ENCODE measurements around the gene NYAP2.

Gene NYAP2

GRCh38 chr2:225415341-225415740 lies 15.8 kb downstream of the NYAP2 start:
- H3K27ac ChIP-seq (ENCODE audit: low read depth, low read length, poor library complexity, severe bottlenecking) = no peak overlapping the region
- TF ChIP-seq EZH2 (IDR thresholded peaks at IDR 0.05; ENCODE audit: borderline replicate concordance, low read length) (no peak), CTCF (IDR thresholded peaks at IDR 0.05; ENCODE audit: low read length) (no peak)
- no peaks in the 10 kb centered on the region for H3F3A ChIP-seq (ENCODE audit: insufficient read depth, low read length)
- H2AFZ ChIP-seq (ENCODE audit: low read length) = no peak overlapping the region
- H3K27me3 ChIP-seq (ENCODE audit: insufficient read depth, low read length) = no peaks in the 10 kb centered on the region
- H3K9ac ChIP-seq (ENCODE audit: low read length) = no peak overlapping the region
- H3K79me2 ChIP-seq (ENCODE audit: insufficient read depth, low read length) = no peaks in the 10 kb centered on the region
- H4K20me1 ChIP-seq (ENCODE audit: insufficient read depth, low read length) = no peaks in the 10 kb centered on the region
- no peaks in the 10 kb centered on the region for H3K4me1 ChIP-seq (ENCODE audit: insufficient read depth, low read length, severe bottlenecking)
- H3K36me3 ChIP-seq (ENCODE audit: insufficient read depth, low read length) = no peaks in the 10 kb centered on the region
- H3K9me3 ChIP-seq (ENCODE audit: low read length) = no peaks in the 10 kb centered on the region
- H3K9me2 ChIP-seq (ENCODE audit: low read depth, low read length) = no peaks in the 10 kb centered on the region
- H3K4me3 ChIP-seq (ENCODE audit: low read depth, low read length, poor library complexity, severe bottlenecking) = no peak overlapping the region
- H3K4me2 ChIP-seq (ENCODE audit: low read length) = no peak overlapping the region

GRCh38 chr2:225415792-225416191 lies 16.3 kb downstream of the NYAP2 start:
- no peaks in the 10 kb centered on the region for H3K27me3 ChIP-seq (ENCODE audit: insufficient read depth, low read length)
- H3F3A ChIP-seq (ENCODE audit: insufficient read depth, low read length) = no peaks in the 10 kb centered on the region
- H3K79me2 ChIP-seq (ENCODE audit: insufficient read depth, low read length) = no peaks in the 10 kb centered on the region
- TF ChIP-seq CTCF (IDR thresholded peaks at IDR 0.05; ENCODE audit: low read length) = no peak
- TF ChIP-seq EZH2 (IDR thresholded peaks at IDR 0.05; ENCODE audit: borderline replicate concordance, low read length) = no peak
- no peaks in the 10 kb centered on the region for H3K36me3 ChIP-seq (ENCODE audit: insufficient read depth, low read length)
- no peaks in the 10 kb centered on the region for H3K4me1 ChIP-seq (ENCODE audit: insufficient read depth, low read length, severe bottlenecking)
- no peaks in the 10 kb centered on the region for H4K20me1 ChIP-seq (ENCODE audit: insufficient read depth, low read length)
- no peaks in the 10 kb centered on the region for H3K9me3 ChIP-seq (ENCODE audit: low read length)
- no peak overlapping the region for H3K4me3 ChIP-seq (ENCODE audit: low read depth, low read length, poor library complexity, severe bottlenecking)
- no peak overlapping the region for H3K27ac ChIP-seq (ENCODE audit: low read depth, low read length, poor library complexity, severe bottlenecking)
- no peak overlapping the region for H2AFZ ChIP-seq (ENCODE audit: low read length)
- H3K9ac ChIP-seq (ENCODE audit: low read length) = no peak overlapping the region
- no peak overlapping the region for H3K4me2 ChIP-seq (ENCODE audit: low read length)
- no peaks in the 10 kb centered on the region for H3K9me2 ChIP-seq (ENCODE audit: low read depth, low read length)

GRCh38 chr2:225416616-225417367 lies 17.3 kb downstream of the NYAP2 start:
- H2AFZ ChIP-seq (ENCODE audit: low read length) = no peak overlapping the region
- H3K4me2 ChIP-seq (ENCODE audit: low read length) = no peak overlapping the region
- no peaks in the 10 kb centered on the region for H3F3A ChIP-seq (ENCODE audit: insufficient read depth, low read length)
- H3K9me2 ChIP-seq (ENCODE audit: low read depth, low read length) = no peaks in the 10 kb centered on the region
- no peak overlapping the region for H3K4me3 ChIP-seq (ENCODE audit: low read depth, low read length, poor library complexity, severe bottlenecking)
- H3K27ac ChIP-seq (ENCODE audit: low read depth, low read length, poor library complexity, severe bottlenecking) = no peak overlapping the region
- H3K79me2 ChIP-seq (ENCODE audit: insufficient read depth, low read length) = no peaks in the 10 kb centered on the region
- TF ChIP-seq EZH2 (IDR thresholded peaks at IDR 0.05; ENCODE audit: borderline replicate concordance, low read length) = no peak
- TF ChIP-seq CTCF (IDR thresholded peaks at IDR 0.05; ENCODE audit: low read length) = no peak
- no peaks in the 10 kb centered on the region for H3K36me3 ChIP-seq (ENCODE audit: insufficient read depth, low read length)
- no peaks in the 10 kb centered on the region for H4K20me1 ChIP-seq (ENCODE audit: insufficient read depth, low read length)
- no peaks in the 10 kb centered on the region for H3K27me3 ChIP-seq (ENCODE audit: insufficient read depth, low read length)
- no peak overlapping the region for H3K9ac ChIP-seq (ENCODE audit: low read length)
- no peaks in the 10 kb centered on the region for H3K4me1 ChIP-seq (ENCODE audit: insufficient read depth, low read length, severe bottlenecking)
- no peaks in the 10 kb centered on the region for H3K9me3 ChIP-seq (ENCODE audit: low read length)
